ENCODE data around the gene RASAL2. TPM values are rescaled to one million over a fixed set of nuclear protein-coding genes. Genes with fewer than 3 reads are reported as not detected.

RASAL2 gene
- total RNA-seq, 1 experiment from 2014 or later: 36.8 TPM

- Mint-ChIP-seq H3K27me3 (ENCODE audit: insufficient read depth, unreplicated experiment) (no peaks in the 10 kb centered on the region), H3K4me1 (ENCODE audit: low read depth, unreplicated experiment) (peaks cover 14% of the 10 kb centered on the region), H3K4me3 (ENCODE audit: unreplicated experiment) (no peak overlapping the region), H3K9me3 (ENCODE audit: unreplicated experiment) (no peaks in the 10 kb centered on the region), H3K27ac (ENCODE audit: unreplicated experiment) (no peak overlapping the region), H3K36me3 (ENCODE audit: insufficient read depth, unreplicated experiment) (no peaks in the 10 kb centered on the region)
- DNase-seq: no peak
- no peaks in the 10 kb centered on the region for H3K27me3 ChIP-seq (replicated peaks; ENCODE audit: control insufficient read depth, insufficient read depth, low read length)
- H3K4me1 ChIP-seq: peaks cover 15% of the 10 kb centered on the region
- H3K9me3 ChIP-seq: no peaks in the 10 kb centered on the region
- ChIA-PET CTCF (no interaction called here), POLR2A (no interaction called here)
- H3K4me3 ChIP-seq (ENCODE audit: low read depth, low read length): no peak overlapping the region
- H3K36me3 ChIP-seq (ENCODE audit: control insufficient read depth, insufficient read depth, low read length): no peaks in the 10 kb centered on the region
- BruUV-seq (replicated peaks): no TSS peak
- no peak for TF ChIP-seq CTCF (IDR thresholded peaks at IDR 0.05; ENCODE audit: insufficient read depth in 1 of 2, low read depth in 1 of 2, low read length in 1 of 2, severe bottlenecking in 1 of 2, unreplicated experiment in 1 of 2)
- intact Hi-C loops (cut with micrococcal nuclease; ENCODE audit: unreplicated experiment): no loop called here
Observed at GRCh38 chr1:178393370-178393769, 299.5 kb downstream of the RASAL2 start.

- Histone ChIP-seq H3K4me3 (ENCODE audit: low read depth, low read length) (no peak overlapping the region), H3K9me3 (no peaks in the 10 kb centered on the region), H3K27me3 (replicated peaks; ENCODE audit: control insufficient read depth, insufficient read depth, low read length) (no peaks in the 10 kb centered on the region), H3K36me3 (ENCODE audit: control insufficient read depth, insufficient read depth, low read length) (no peaks in the 10 kb centered on the region), H3K4me1 (no peaks in the 10 kb centered on the region)
- CTCF ChIA-PET: no interaction called here
- H3K4me3 Mint-ChIP-seq (ENCODE audit: unreplicated experiment): no peak overlapping the region
- TF ChIP-seq CTCF (IDR thresholded peaks at IDR 0.05; ENCODE audit: insufficient read depth in 1 of 2, low read depth in 1 of 2, low read length in 1 of 2, severe bottlenecking in 1 of 2, unreplicated experiment in 1 of 2): no peak
- no peaks in the 10 kb centered on the region for H3K4me1 Mint-ChIP-seq (ENCODE audit: low read depth, unreplicated experiment)
- BruUV-seq (replicated peaks): no TSS peak
- POLR2A ChIA-PET: no interaction called here
- no peak overlapping the region for H3K27ac Mint-ChIP-seq (ENCODE audit: unreplicated experiment)
- no peak for DNase-seq
- no peaks in the 10 kb centered on the region for H3K36me3 Mint-ChIP-seq (ENCODE audit: insufficient read depth, unreplicated experiment)
- no peaks in the 10 kb centered on the region for H3K9me3 Mint-ChIP-seq (ENCODE audit: unreplicated experiment)
- H3K27me3 Mint-ChIP-seq (ENCODE audit: insufficient read depth, unreplicated experiment): no peaks in the 10 kb centered on the region
- intact Hi-C loops (cut with micrococcal nuclease; ENCODE audit: unreplicated experiment): no loop called here
Observed at GRCh38 chr1:178396789-178397188, 302.9 kb downstream of the RASAL2 start.

GRCh38 chr1:178397678-178398077 is 303.8 kb downstream of the RASAL2 start:
- DNase-seq: no peak
- no peak overlapping the region for H3K27ac Mint-ChIP-seq (ENCODE audit: unreplicated experiment)
- no peaks in the 10 kb centered on the region for H3K27me3 Mint-ChIP-seq (ENCODE audit: insufficient read depth, unreplicated experiment)
- no peaks in the 10 kb centered on the region for H3K9me3 Mint-ChIP-seq (ENCODE audit: unreplicated experiment)
- no peaks in the 10 kb centered on the region for H3K4me1 ChIP-seq
- no peak for TF ChIP-seq CTCF (IDR thresholded peaks at IDR 0.05; ENCODE audit: insufficient read depth in 1 of 2, low read depth in 1 of 2, low read length in 1 of 2, severe bottlenecking in 1 of 2, unreplicated experiment in 1 of 2)
- ChIA-PET CTCF (no interaction called here), POLR2A (no interaction called here)
- no peaks in the 10 kb centered on the region for H3K9me3 ChIP-seq
- no peaks in the 10 kb centered on the region for H3K27me3 ChIP-seq (replicated peaks; ENCODE audit: control insufficient read depth, insufficient read depth, low read length)
- intact Hi-C loops (cut with micrococcal nuclease; ENCODE audit: unreplicated experiment): no loop called here
- no TSS peak for BruUV-seq (replicated peaks)
- H3K36me3 ChIP-seq (ENCODE audit: control insufficient read depth, insufficient read depth, low read length): no peaks in the 10 kb centered on the region
- H3K4me1 Mint-ChIP-seq (ENCODE audit: low read depth, unreplicated experiment): no peaks in the 10 kb centered on the region
- no peak overlapping the region for H3K4me3 Mint-ChIP-seq (ENCODE audit: unreplicated experiment)
- H3K4me3 ChIP-seq (ENCODE audit: low read depth, low read length): no peak overlapping the region
- H3K36me3 Mint-ChIP-seq (ENCODE audit: insufficient read depth, unreplicated experiment): no peaks in the 10 kb centered on the region
